HepG2 (cell line): ENCODE data around the gene LGALS16. TPM values are rescaled to one million over a fixed set of nuclear protein-coding genes. Genes with fewer than 3 reads are reported as not detected.

ENCODE experiments used
- ESRRA ChIP-seq: sonication (generic); formaldehyde crosslinking; IDR thresholded peaks from 2 replicates; pipeline ENCODE4 v1.5.1; 2020; ENCODE audit warnings: mild to moderate bottlenecking, low read depth, missing genetic modification reagents
- MAFF ChIP-seq: IDR thresholded peaks from 2 replicates; pipeline ENCODE4 v1.6.1; 2011; ENCODE audit warnings: low read depth, low read length, improper control_type of control experiment
- MED13 ChIP-seq: sonication (generic); formaldehyde crosslinking; IDR thresholded peaks from 2 replicates; pipeline ENCODE4 v1.5.0; 2020; ENCODE audit warnings: missing genetic modification reagents
- NFRKB ChIP-seq: fragments of 450-650 bp; IDR thresholded peaks from 2 replicates; pipeline ENCODE4 v1.6.1; 2017
- PLRG1 ChIP-seq: fragments of 450-650 bp; conservative IDR thresholded peaks from 2 replicates; pipeline ENCODE4 v1.6.1; 2016
- RXRB ChIP-seq: IDR thresholded peaks from 2 replicates; pipeline ENCODE4 v1.6.1; 2016; ENCODE audit warnings: borderline replicate concordance, missing genetic modification reagents, missing compliant biosample characterization
- SNAI1 ChIP-seq: sonication (generic); formaldehyde crosslinking; IDR thresholded peaks from 2 replicates; pipeline ENCODE4 v1.5.0; 2020; ENCODE audit warnings: mild to moderate bottlenecking, missing genetic modification reagents, borderline replicate concordance
- SOX6 ChIP-seq, 2 experiments: fragments of 450-650 bp in 1 of 2; sonication (generic) in 1 of 2; formaldehyde crosslinking in 1 of 2; IDR thresholded peaks; 2 replicates each; pipeline versions ENCODE4 v1.4.0 to v1.6.1; 2017 to 2020; ENCODE audit warnings: antibody characterized with exemption in 1 of 2, mild to moderate bottlenecking in 1 of 2, missing genetic modification reagents in 1 of 2
- STAT5B ChIP-seq: sonication (generic); formaldehyde crosslinking; IDR thresholded peaks from 2 replicates; pipeline ENCODE4 v1.4.0; 2020; ENCODE audit warnings: missing genetic modification reagents
- TP53 ChIP-seq: sonication (generic); formaldehyde crosslinking; conservative IDR thresholded peaks from 2 replicates; pipeline ENCODE4 v1.4.0; 2020; ENCODE audit warnings: missing genetic modification reagents
- ZBTB21 ChIP-seq: sonication (generic); formaldehyde crosslinking; IDR thresholded peaks from 2 replicates; pipeline ENCODE4 v1.4.0; 2020; ENCODE audit warnings: missing genetic modification reagents
- ZNF136 ChIP-seq: sonication (generic); formaldehyde crosslinking; IDR thresholded peaks from 2 replicates; pipeline ENCODE4 v1.8.1; 2022; ENCODE audit warnings: low read depth, mild to moderate bottlenecking, moderate library complexity, missing genetic modification reagents
- polyA plus RNA-seq, 8 experiments: library from polyadenylated mRNA; depleted of rRNA in 3 of 8; stranded (reverse) in 7 of 8; unstranded in 1 of 8; fragments of >200 nt; fragmentation: Illumina TruSeq in 4 of 8; extraction: Trizol in 4 of 8; gene quantifications; 2 replicates each; pipeline versions ENCODE4 v1.2.1 to v1.2.3, GENCODE V29; 2011 to 2016; ENCODE audit warnings: low read depth in 4 of 8, missing spikeins in 1 of 8, mixed read lengths in 1 of 8; ENCODE audit not compliant: insufficient read depth in 1 of 8
- total RNA-seq, 5 experiments: library from RNA; depleted of rRNA; stranded (reverse); fragments of >200 nt; fragmentation: Illumina TruSeq; extraction: Trizol; gene quantifications; 2 replicates each; pipeline ENCODE4 v1.2.3, GENCODE V29; 2016; ENCODE audit warnings: low read depth in 1 of 5
- TF ChIP-seq, protein P1 (sequence below): sonication (generic); formaldehyde crosslinking; IDR thresholded peaks from 2 replicates; pipeline ENCODE4 v1.5.1; 2020; ENCODE audit warnings: mild to moderate bottlenecking, missing genetic modification reagents, borderline replicate concordance
- TF ChIP-seq, protein P2 (sequence below): sonication (generic); formaldehyde crosslinking; IDR thresholded peaks from 2 replicates; pipeline ENCODE4 v1.4.0; 2020; ENCODE audit warnings: missing genetic modification reagents
- TF ChIP-seq, protein P3 (sequence below): IDR thresholded peaks from 2 replicates; pipeline ENCODE4 v1.6.1; 2016; ENCODE audit warnings: mild to moderate bottlenecking
- TF ChIP-seq, protein P4 (sequence below): sonication (generic); formaldehyde crosslinking; IDR thresholded peaks from 2 replicates; pipeline ENCODE4 v1.4.0; 2020; ENCODE audit warnings: missing genetic modification reagents, borderline replicate concordance
- TF ChIP-seq, protein P5 (sequence below): sonication (generic); formaldehyde crosslinking; IDR thresholded peaks from 2 replicates; pipeline ENCODE4 v1.4.0; 2020; ENCODE audit warnings: missing genetic modification reagents

The LGALS16 gene
- total and polyA plus RNA-seq, 2 of the 13 experiments (the other 11 are each of a cell fraction or from before 2014, with no cell fraction given): not detected

DNA sequence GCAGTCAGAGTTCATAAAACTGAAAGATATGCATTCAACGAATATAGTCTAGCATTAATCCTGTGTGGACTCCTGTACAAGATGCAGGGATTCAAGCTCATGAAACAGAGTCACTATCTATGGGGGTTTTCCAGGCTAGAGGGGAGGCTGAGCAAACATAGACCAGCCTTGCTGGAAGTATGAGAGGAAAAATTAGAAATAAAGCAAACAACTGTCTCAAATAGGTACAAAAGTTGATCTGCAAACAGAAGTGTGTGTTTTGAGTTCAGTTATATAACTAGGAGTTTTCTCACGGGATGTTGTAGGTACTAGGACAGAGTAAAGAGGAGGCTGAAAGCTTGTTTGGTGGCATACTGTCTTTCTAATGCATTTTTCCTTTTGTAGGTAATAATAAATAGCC lies 40.0 kb downstream of the LGALS16 start (continued):
- TF ChIP-seq, protein P1, sequence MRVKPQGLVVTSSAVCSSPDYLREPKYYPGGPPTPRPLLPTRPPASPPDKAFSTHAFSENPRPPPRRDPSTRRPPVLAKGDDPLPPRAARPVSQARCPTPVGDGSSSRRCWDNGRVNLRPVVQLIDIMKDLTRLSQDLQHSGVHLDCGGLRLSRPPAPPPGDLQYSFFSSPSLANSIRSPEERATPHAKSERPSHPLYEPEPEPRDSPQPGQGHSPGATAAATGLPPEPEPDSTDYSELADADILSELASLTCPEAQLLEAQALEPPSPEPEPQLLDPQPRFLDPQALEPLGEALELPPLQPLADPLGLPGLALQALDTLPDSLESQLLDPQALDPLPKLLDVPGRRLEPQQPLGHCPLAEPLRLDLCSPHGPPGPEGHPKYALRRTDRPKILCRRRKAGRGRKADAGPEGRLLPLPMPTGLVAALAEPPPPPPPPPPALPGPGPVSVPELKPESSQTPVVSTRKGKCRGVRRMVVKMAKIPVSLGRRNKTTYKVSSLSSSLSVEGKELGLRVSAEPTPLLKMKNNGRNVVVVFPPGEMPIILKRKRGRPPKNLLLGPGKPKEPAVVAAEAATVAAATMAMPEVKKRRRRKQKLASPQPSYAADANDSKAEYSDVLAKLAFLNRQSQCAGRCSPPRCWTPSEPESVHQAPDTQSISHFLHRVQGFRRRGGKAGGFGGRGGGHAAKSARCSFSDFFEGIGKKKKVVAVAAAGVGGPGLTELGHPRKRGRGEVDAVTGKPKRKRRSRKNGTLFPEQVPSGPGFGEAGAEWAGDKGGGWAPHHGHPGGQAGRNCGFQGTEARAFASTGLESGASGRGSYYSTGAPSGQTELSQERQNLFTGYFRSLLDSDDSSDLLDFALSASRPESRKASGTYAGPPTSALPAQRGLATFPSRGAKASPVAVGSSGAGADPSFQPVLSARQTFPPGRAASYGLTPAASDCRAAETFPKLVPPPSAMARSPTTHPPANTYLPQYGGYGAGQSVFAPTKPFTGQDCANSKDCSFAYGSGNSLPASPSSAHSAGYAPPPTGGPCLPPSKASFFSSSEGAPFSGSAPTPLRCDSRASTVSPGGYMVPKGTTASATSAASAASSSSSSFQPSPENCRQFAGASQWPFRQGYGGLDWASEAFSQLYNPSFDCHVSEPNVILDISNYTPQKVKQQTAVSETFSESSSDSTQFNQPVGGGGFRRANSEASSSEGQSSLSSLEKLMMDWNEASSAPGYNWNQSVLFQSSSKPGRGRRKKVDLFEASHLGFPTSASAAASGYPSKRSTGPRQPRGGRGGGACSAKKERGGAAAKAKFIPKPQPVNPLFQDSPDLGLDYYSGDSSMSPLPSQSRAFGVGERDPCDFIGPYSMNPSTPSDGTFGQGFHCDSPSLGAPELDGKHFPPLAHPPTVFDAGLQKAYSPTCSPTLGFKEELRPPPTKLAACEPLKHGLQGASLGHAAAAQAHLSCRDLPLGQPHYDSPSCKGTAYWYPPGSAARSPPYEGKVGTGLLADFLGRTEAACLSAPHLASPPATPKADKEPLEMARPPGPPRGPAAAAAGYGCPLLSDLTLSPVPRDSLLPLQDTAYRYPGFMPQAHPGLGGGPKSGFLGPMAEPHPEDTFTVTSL (CRISPR knock-in tag): peak; percentile 63; the same call in 1 of the 2 replicates
- no peak for TF ChIP-seq SNAI1
- no peak for TF ChIP-seq STAT5B (CRISPR knock-in tag)
- TF ChIP-seq, protein P2, sequence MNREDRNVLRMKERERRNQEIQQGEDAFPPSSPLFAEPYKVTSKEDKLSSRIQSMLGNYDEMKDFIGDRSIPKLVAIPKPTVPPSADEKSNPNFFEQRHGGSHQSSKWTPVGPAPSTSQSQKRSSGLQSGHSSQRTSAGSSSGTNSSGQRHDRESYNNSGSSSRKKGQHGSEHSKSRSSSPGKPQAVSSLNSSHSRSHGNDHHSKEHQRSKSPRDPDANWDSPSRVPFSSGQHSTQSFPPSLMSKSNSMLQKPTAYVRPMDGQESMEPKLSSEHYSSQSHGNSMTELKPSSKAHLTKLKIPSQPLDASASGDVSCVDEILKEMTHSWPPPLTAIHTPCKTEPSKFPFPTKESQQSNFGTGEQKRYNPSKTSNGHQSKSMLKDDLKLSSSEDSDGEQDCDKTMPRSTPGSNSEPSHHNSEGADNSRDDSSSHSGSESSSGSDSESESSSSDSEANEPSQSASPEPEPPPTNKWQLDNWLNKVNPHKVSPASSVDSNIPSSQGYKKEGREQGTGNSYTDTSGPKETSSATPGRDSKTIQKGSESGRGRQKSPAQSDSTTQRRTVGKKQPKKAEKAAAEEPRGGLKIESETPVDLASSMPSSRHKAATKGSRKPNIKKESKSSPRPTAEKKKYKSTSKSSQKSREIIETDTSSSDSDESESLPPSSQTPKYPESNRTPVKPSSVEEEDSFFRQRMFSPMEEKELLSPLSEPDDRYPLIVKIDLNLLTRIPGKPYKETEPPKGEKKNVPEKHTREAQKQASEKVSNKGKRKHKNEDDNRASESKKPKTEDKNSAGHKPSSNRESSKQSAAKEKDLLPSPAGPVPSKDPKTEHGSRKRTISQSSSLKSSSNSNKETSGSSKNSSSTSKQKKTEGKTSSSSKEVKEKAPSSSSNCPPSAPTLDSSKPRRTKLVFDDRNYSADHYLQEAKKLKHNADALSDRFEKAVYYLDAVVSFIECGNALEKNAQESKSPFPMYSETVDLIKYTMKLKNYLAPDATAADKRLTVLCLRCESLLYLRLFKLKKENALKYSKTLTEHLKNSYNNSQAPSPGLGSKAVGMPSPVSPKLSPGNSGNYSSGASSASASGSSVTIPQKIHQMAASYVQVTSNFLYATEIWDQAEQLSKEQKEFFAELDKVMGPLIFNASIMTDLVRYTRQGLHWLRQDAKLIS (CRISPR knock-in tag): no peak
- no peak for TF ChIP-seq TP53 (CRISPR knock-in tag)
- TF ChIP-seq PLRG1: no peak
- TF ChIP-seq MED13 (CRISPR knock-in tag): no peak
- no peak for TF ChIP-seq ZBTB21 (CRISPR knock-in tag)
- TF ChIP-seq, protein P3, sequence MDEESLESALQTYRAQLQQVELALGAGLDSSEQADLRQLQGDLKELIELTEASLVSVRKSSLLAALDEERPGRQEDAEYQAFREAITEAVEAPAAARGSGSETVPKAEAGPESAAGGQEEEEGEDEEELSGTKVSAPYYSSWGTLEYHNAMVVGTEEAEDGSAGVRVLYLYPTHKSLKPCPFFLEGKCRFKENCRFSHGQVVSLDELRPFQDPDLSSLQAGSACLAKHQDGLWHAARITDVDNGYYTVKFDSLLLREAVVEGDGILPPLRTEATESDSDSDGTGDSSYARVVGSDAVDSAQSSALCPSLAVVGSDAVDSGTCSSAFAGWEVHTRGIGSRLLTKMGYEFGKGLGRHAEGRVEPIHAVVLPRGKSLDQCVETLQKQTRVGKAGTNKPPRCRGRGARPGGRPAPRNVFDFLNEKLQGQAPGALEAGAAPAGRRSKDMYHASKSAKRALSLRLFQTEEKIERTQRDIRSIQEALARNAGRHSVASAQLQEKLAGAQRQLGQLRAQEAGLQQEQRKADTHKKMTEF (CRISPR knock-in tag): peak; percentile 30; the same call in 1 of the 2 replicates
- TF ChIP-seq, protein P4, sequence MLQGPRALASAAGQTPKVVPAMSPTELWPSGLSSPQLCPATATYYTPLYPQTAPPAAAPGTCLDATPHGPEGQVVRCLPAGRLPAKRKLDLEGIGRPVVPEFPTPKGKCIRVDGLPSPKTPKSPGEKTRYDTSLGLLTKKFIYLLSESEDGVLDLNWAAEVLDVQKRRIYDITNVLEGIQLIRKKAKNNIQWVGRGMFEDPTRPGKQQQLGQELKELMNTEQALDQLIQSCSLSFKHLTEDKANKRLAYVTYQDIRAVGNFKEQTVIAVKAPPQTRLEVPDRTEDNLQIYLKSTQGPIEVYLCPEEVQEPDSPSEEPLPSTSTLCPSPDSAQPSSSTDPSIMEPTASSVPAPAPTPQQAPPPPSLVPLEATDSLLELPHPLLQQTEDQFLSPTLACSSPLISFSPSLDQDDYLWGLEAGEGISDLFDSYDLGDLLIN (CRISPR knock-in tag): no peak
- TF ChIP-seq SOX6 (IDR thresholded peaks at IDR 0.05): no peak
- peak; percentile 38; the same call in 1 of the 2 replicates for TF ChIP-seq SOX6 (CRISPR knock-in tag; IDR thresholded peaks at IDR 0.05)
- no peak for TF ChIP-seq ZNF136 (CRISPR knock-in tag)
- TF ChIP-seq RXRB: peak; percentile 66
- TF ChIP-seq MAFF: no peak
- TF ChIP-seq NFRKB: no peak
- no peak for TF ChIP-seq ESRRA (CRISPR knock-in tag)
- TF ChIP-seq, protein P5, sequence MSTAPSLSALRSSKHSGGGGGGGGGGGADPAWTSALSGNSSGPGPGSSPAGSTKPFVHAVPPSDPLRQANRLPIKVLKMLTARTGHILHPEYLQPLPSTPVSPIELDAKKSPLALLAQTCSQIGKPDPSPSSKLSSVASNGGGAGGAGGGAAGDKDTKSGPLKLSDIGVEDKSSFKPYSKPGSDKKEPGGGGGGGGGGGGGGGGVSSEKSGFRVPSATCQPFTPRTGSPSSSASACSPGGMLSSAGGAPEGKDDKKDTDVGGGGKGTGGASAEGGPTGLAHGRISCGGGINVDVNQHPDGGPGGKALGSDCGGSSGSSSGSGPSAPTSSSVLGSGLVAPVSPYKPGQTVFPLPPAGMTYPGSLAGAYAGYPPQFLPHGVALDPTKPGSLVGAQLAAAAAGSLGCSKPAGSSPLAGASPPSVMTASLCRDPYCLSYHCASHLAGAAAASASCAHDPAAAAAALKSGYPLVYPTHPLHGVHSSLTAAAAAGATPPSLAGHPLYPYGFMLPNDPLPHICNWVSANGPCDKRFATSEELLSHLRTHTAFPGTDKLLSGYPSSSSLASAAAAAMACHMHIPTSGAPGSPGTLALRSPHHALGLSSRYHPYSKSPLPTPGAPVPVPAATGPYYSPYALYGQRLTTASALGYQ (CRISPR knock-in tag): no peak
